ENCODE data around the gene FASTKD3. TPM values are rescaled to one million over a fixed set of nuclear protein-coding genes. Genes with fewer than 3 reads are reported as not detected.

Gene FASTKD3
- total and polyA plus RNA-seq, 2 donors (not counting 3 experiments of a cell fraction or from before 2014, with no cell fraction given): 5.5 to 9.6 TPM

DNA sequence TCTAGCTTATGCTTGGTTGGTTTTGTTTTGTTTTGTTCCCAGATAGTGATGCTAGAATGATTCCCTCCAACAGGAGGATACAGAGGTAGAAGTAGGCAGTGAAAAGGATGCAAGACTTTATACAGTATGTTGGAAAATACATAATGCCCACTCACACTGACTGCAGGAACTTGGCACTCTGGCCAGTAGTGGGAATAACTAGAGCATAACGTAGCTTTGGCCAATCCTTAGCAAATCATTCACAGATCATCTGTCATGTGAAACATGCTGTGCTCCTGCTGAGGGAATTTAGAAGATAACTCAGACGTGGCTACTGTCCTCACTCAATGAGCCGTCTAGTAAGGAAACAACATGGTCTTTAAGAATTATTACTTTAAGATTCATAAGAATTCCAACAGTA is 31.4 kb downstream of the FASTKD3 start:
- no peaks in the 10 kb centered on the region for H3K4me1 ChIP-seq (ENCODE audit: control insufficient read depth, extremely low read depth, insufficient read depth, low read length)
- no peak overlapping the region for H3K9ac ChIP-seq (replicated peaks; ENCODE audit: extremely low read depth, insufficient read depth, low read length)
- H3K27me3 ChIP-seq (ENCODE audit: control insufficient read depth in 2 of 2, insufficient read depth in 2 of 2, low read length in 2 of 2): no peaks in the 10 kb centered on the region
- no peak for DNase-seq (ENCODE audit: low read depth, low spot score)
- no peaks in the 10 kb centered on the region for H3K79me2 ChIP-seq (ENCODE audit: control insufficient read depth, insufficient read depth, low read length)
- H3K9me3 ChIP-seq (replicated peaks; ENCODE audit: control insufficient read depth, insufficient read depth, low read length): no peaks in the 10 kb centered on the region
- no peak for FAIRE-seq
- dilution Hi-C loops (cut with MboI; ENCODE audit: extremely low pct_ligation_motif_present, low sequenced_read_pairs): no loop called here
- no peaks in the 10 kb centered on the region for H4K20me1 ChIP-seq (replicated peaks; ENCODE audit: control insufficient read depth, extremely low read depth, insufficient read depth, low read length)
- BruUV-seq (replicated peaks): no TSS peak
- no peak overlapping the region for H2AFZ ChIP-seq (ENCODE audit: low read depth, low read length)
- intact Hi-C loops (cut with micrococcal nuclease): no loop called here
- no peak overlapping the region for H3K4me2 ChIP-seq (ENCODE audit: insufficient read depth, low read length)
- no peaks in the 10 kb centered on the region for H3K36me3 ChIP-seq (ENCODE audit: control insufficient read depth in 2 of 2, extremely low read depth in 1 of 2, insufficient read depth in 2 of 2, low read length in 2 of 2)
- POLR2A ChIA-PET: no interaction called here
- TF ChIP-seq, protein P1, sequence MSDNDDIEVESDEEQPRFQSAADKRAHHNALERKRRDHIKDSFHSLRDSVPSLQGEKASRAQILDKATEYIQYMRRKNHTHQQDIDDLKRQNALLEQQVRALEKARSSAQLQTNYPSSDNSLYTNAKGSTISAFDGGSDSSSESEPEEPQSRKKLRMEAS (IDR thresholded peaks at IDR 0.05; ENCODE audit: insufficient read depth, insufficient read length): no peak
- TF ChIP-seq GATA2 (IDR thresholded peaks at IDR 0.05; ENCODE audit: insufficient read depth, insufficient read length, low read depth, low read length): no peak
- no peak overlapping the region for H3K4me3 ChIP-seq (replicated peaks in 1 of 3; ENCODE audit: insufficient read depth in 1 of 3, low read depth in 1 of 3, low read length in 3 of 3)
- no peaks in the 10 kb centered on the region for H3K9me1 ChIP-seq (replicated peaks; ENCODE audit: control insufficient read depth, extremely low read depth, insufficient read depth, low read length)
- no peak overlapping the region for H3K27ac ChIP-seq (ENCODE audit: insufficient read depth, low read depth, low read length)
- CTCF ChIA-PET: no interaction called here

DNA sequence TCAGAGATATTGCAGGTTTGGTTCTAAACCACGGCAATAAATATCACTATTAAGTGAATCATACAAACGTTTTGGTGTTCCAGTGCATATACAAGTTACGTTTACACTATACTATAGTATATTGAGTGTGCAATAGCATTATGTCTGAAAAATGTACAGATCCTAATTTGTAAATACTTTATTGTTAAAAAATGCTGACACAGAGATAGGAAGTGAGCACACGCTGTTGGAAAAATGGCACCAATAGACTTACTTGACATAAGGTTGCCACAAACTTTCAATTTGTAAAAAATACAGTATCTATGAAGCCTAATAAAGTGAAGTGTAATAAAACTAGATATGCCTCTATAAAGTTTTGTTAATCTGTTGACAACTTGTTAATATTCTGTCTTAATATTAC is 33.8 kb downstream of the FASTKD3 start:
- Histone ChIP-seq H3K4me1 (ENCODE audit: control insufficient read depth, extremely low read depth, insufficient read depth, low read length) (no peaks in the 10 kb centered on the region), H3K4me3 (replicated peaks in 1 of 3; ENCODE audit: insufficient read depth in 1 of 3, low read depth in 1 of 3, low read length in 3 of 3) (no peak overlapping the region), H3K4me2 (ENCODE audit: insufficient read depth, low read length) (no peak overlapping the region), H3K36me3 (ENCODE audit: control insufficient read depth in 2 of 2, extremely low read depth in 1 of 2, insufficient read depth in 2 of 2, low read length in 2 of 2) (no peaks in the 10 kb centered on the region), H3K9me1 (replicated peaks; ENCODE audit: control insufficient read depth, extremely low read depth, insufficient read depth, low read length) (no peaks in the 10 kb centered on the region), H3K9ac (replicated peaks; ENCODE audit: extremely low read depth, insufficient read depth, low read length) (no peak overlapping the region), H3K27me3 (ENCODE audit: control insufficient read depth in 2 of 2, insufficient read depth in 2 of 2, low read length in 2 of 2) (no peaks in the 10 kb centered on the region), H3K79me2 (ENCODE audit: control insufficient read depth, insufficient read depth, low read length) (no peaks in the 10 kb centered on the region), H3K9me3 (replicated peaks; ENCODE audit: control insufficient read depth, insufficient read depth, low read length) (no peaks in the 10 kb centered on the region), H4K20me1 (replicated peaks; ENCODE audit: control insufficient read depth, extremely low read depth, insufficient read depth, low read length) (no peaks in the 10 kb centered on the region), H3K27ac (ENCODE audit: insufficient read depth, low read depth, low read length) (no peak overlapping the region), H2AFZ (ENCODE audit: low read depth, low read length) (no peak overlapping the region)
- BruUV-seq (replicated peaks): no TSS peak
- DNase-seq (ENCODE audit: low read depth, low spot score) (no peak), FAIRE-seq (no peak)
- POLR2A ChIA-PET: no interaction called here
- intact Hi-C loops (cut with micrococcal nuclease) (no loop called here), dilution Hi-C loops (cut with MboI; ENCODE audit: extremely low pct_ligation_motif_present, low sequenced_read_pairs) (no loop called here)
- CTCF ChIA-PET: no interaction called here
- TF ChIP-seq JUN (IDR thresholded peaks at IDR 0.05; ENCODE audit: borderline replicate concordance, insufficient read depth, insufficient read length, low read depth) (no peak), MYC (IDR thresholded peaks at IDR 0.05; ENCODE audit: low read depth, low read length) (no peak), POLR2AphosphoS5 (IDR thresholded peaks at IDR 0.05; ENCODE audit: insufficient read depth, low read depth, low read length) (no peak), FOS (IDR thresholded peaks at IDR 0.05; ENCODE audit: borderline replicate concordance, insufficient read depth, low read length) (no peak), POLR2A (IDR thresholded peaks at IDR 0.05; ENCODE audit: low read depth, low read length) (no peak), EZH2 (IDR thresholded peaks at IDR 0.05; ENCODE audit: borderline replicate concordance, low read depth, low read length, severe bottlenecking) (no peak)
- TF ChIP-seq, protein P2, sequence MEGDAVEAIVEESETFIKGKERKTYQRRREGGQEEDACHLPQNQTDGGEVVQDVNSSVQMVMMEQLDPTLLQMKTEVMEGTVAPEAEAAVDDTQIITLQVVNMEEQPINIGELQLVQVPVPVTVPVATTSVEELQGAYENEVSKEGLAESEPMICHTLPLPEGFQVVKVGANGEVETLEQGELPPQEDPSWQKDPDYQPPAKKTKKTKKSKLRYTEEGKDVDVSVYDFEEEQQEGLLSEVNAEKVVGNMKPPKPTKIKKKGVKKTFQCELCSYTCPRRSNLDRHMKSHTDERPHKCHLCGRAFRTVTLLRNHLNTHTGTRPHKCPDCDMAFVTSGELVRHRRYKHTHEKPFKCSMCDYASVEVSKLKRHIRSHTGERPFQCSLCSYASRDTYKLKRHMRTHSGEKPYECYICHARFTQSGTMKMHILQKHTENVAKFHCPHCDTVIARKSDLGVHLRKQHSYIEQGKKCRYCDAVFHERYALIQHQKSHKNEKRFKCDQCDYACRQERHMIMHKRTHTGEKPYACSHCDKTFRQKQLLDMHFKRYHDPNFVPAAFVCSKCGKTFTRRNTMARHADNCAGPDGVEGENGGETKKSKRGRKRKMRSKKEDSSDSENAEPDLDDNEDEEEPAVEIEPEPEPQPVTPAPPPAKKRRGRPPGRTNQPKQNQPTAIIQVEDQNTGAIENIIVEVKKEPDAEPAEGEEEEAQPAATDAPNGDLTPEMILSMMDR (IDR thresholded peaks at IDR 0.05; ENCODE audit: extremely low read depth in 1 of 2, insufficient read depth in 1 of 2, low read depth in 1 of 2, low read length in 2 of 2): no peak
